Neural cell (in vitro differentiated cells): Measurements from ENCODE around the gene HCAR1.

ENCODE experiments used
- CTCF ChIP-seq: fragments of 450-650 bp; IDR thresholded peaks from 2 replicates; pipeline ENCODE4 v1.5.1; 2014; ENCODE audit warnings: antibody characterized with exemption, mild to moderate bottlenecking, moderate library complexity; ENCODE audit not compliant: poor library complexity, severe bottlenecking
- SMC3 ChIP-seq: fragments of 450-650 bp; conservative IDR thresholded peaks from 2 replicates; pipeline ENCODE4 v1.6.1; 2014; ENCODE audit warnings: antibody characterized with exemption, mild to moderate bottlenecking, moderate library complexity; ENCODE audit not compliant: poor library complexity
- TAF1 ChIP-seq: IDR thresholded peaks from 2 replicates; pipeline ENCODE4 v1.6.1; 2012; ENCODE audit warnings: low read depth

- no peak for TF ChIP-seq CTCF
- no peak for TF ChIP-seq TAF1
- no peak for TF ChIP-seq SMC3
Observed at GRCh38 chr12:122754790-122755189, 24.1 kb upstream of the HCAR1 start.
